Measurements from ENCODE around the gene IFT25.
"Not testable (repeated sequence)": the region's sequence is repeated elsewhere in the genome, so short reads cannot be mapped to it uniquely, and the experiment has no call there.

IFT25 gene

DNA sequence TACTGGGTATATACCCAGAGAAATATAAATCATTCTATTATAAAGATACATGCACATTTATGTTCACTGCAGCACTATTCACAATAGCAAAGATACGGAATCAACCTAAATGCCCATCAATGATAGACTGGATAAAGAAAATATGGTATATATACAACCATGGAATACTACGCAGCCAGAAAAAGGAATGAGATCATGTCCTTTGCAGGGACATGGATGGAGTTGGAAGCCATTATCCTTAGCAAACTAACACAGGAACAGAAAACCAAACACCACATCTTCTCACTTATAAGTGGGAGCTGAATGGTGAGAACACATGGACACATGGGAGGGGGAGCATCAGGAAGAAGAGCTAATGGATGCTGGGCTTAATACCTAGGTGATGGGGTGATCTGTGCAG, 63.6 kb downstream of the IFT25 start:
- DNase-seq = not testable (repeated sequence)

DNA sequence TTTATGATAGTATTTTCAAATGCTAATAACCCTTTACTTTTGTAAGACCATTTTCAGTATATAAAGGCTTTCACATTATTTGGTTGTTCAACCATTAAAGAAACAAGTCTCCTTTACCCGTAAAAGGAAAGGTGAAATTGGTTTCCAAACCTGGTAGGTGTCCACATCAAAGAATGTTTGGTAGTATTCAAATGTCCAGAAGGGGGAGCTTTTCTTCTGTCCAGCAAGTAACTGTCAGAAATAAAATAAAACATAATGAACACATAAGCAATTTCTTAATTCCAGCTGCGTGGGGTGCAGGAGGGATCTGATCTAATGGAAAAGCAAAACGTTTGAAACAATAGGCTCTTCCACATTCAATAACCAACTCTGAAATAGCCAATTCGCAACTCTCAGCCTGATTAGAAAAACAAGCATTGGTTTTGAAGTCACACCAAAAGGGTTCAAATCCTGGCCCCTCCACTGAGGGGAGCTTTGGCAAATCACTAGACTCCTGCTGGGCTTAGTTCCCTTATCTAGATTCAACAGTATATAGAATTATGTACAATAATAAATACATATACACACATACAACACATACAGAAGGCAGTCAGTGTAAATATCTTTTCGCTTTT, 66.9 kb downstream of the IFT25 start:
- DNase-seq = peak; percentile 44

DNA sequence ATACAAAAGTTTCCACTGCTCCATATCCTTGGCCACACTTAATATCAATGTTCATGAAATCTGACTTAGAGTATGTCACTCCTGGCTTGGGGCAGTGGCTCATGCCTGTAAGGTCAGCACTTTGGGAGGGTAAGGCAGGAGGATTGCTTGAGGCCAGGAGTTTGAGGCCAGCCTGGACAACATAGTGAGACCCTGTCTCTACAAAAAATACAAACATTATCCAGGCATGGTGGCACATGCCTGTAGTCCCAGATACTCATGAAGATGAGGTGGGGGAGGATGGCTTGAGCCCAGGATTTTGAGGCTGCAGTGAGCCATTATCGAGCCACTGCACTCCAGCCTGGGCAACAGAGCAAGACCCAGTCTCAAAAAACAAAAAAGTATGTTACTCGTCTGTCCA, 70.3 kb downstream of the IFT25 start:
- DNase-seq = not testable (repeated sequence)

DNA sequence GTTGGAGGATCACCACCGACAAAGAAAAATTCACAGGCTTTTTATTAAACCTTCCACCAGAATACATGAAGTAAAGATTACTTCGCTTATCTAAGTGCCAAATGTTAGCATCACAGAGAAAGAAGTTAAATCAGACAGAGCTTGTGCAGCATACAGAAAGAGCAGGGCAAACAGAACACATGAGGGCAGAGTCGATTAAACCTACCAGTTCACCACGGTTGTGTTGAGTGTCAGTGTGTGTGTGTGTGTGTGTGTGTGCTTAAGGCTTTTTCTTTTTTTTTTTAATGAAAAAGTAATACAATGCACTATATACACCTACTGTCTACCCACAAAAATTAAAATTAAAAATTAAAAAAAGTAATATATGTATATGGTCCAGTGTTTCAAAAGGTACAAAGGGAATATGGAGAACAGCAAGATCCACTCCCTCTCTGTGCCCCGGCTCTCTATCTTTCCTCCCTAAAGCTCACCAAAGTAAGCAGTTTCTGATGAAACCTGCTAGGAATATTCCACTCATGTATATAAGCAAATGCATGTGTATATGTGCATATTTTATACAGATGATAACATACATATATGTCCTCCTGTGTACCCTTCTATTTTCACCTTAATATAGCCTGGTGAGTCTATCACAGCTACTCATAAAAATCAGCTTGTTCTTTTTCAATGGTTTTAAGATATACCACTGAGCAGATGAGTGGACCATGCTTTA, 73.6 kb downstream of the IFT25 start:
- no peak for DNase-seq
